ENCODE data around the gene LCA5L. TPM values are rescaled to one million over a fixed set of nuclear protein-coding genes. Genes with fewer than 3 reads are reported as not detected.

The LCA5L gene
- total RNA-seq, 1 donor, result 3.1 TPM

- no peak for TF ChIP-seq CTCF (IDR thresholded peaks at IDR 0.05; ENCODE audit: insufficient read depth, low read length)
Observed at GRCh38 chr21:39467746-39468145, 22.2 kb upstream of the LCA5L start.

GRCh38 chr21:39466584-39466983, 21.0 kb upstream of the LCA5L start:
- no peak for DNase-seq (ENCODE audit: low read depth)

More at GRCh38 chr21:39467746-39468145, 22.2 kb upstream of the LCA5L start:
- no peak for DNase-seq (ENCODE audit: low read depth)
- H3K4me3 ChIP-seq (ENCODE audit: low read depth, low read length), result no peak overlapping the region

GRCh38 chr21:39463308-39463707, 17.7 kb upstream of the LCA5L start:
- TF ChIP-seq CTCF (IDR thresholded peaks at IDR 0.05; ENCODE audit: insufficient read depth, low read length), result no peak
- DNase-seq (ENCODE audit: low read depth), result no peak
- no peak overlapping the region for H3K4me3 ChIP-seq (ENCODE audit: low read depth, low read length)

More at GRCh38 chr21:39466584-39466983, 21.0 kb upstream of the LCA5L start:
- TF ChIP-seq CTCF (IDR thresholded peaks at IDR 0.05; ENCODE audit: insufficient read depth, low read length), result no peak
- H3K4me3 ChIP-seq (ENCODE audit: low read depth, low read length), result no peak overlapping the region

- no peak for TF ChIP-seq CTCF (IDR thresholded peaks at IDR 0.05; ENCODE audit: insufficient read depth, low read length)
- no peak for DNase-seq (ENCODE audit: low read depth)
- H3K4me3 ChIP-seq (ENCODE audit: low read depth, low read length), result no peak overlapping the region
Observed at GRCh38 chr21:39461419-39461818, 15.8 kb upstream of the LCA5L start.

- TF ChIP-seq CTCF (IDR thresholded peaks at IDR 0.05; ENCODE audit: insufficient read depth, low read length), result peak; percentile 37
- DNase-seq (ENCODE audit: low read depth), result no peak
- no peak overlapping the region for H3K4me3 ChIP-seq (ENCODE audit: low read depth, low read length)
Observed at GRCh38 chr21:39456665-39457064, 11.1 kb upstream of the LCA5L start.

GRCh38 chr21:39454949-39455668, 9.5 kb upstream of the LCA5L start:
- no peak for TF ChIP-seq CTCF (IDR thresholded peaks at IDR 0.05; ENCODE audit: insufficient read depth, low read length)

More at GRCh38 chr21:39454949-39455668, 9.5 kb upstream of the LCA5L start:
- no peak overlapping the region for H3K4me3 ChIP-seq (ENCODE audit: low read depth, low read length)
- no peak for DNase-seq (ENCODE audit: low read depth)
